ENCODE results near the gene INO80.
"Not testable (repeated sequence)": the region's sequence is repeated elsewhere in the genome, so short reads cannot be mapped to it uniquely, and the experiment has no call there.

Gene INO80

DNA sequence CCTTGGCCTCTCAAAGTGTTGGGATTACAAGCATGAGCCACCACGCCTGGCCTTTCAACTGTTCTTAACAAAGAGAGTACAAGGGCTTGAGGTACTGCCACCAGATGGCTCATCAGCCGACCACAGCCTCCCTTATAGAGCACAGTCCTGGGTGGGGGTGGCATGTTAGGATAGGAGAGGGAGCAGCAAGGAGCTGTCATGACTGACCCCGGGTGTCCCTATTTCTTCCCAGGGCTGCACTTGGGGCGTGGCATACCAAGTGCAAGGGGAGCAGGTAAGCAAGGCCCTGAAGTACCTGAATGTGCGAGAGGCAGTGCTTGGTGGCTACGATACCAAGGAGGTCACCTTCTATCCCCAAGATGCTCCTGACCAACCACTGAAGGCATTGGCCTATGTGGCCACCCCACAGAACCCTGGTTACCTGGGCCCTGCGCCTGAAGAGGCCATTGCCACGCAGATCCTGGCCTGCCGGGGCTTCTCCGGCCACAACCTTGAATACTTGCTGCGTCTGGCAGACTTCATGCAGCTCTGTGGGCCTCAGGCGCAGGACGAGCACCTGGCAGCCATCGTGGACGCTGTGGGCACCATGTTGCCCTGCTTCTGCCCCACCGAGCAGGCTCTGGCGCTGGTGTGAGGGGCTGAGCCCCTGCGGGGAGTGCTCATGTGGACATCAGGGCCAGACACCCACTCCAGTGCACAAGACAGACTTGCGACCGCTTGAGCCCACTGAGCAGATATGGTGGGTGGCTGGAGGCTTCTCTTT, 160.8 kb downstream of the INO80 start:
- H3K27ac ChIP-seq (ENCODE audit: low read depth, low read length) = peak overlapping the region; percentile 85
- no peaks in the 10 kb centered on the region for H3K27me3 ChIP-seq (ENCODE audit: control insufficient read depth, insufficient read depth, low read length)
- H3K4me1 ChIP-seq (ENCODE audit: control insufficient read depth, insufficient read depth, low read length) = peaks cover 13% of the 10 kb centered on the region
- H3K4me3 ChIP-seq (ENCODE audit: low read length) = no peak overlapping the region
- H3K9ac ChIP-seq (ENCODE audit: low read length) = no peak overlapping the region
- H3K36me3 ChIP-seq (ENCODE audit: control insufficient read depth, insufficient read depth, low read length) = no peaks in the 10 kb centered on the region

DNA sequence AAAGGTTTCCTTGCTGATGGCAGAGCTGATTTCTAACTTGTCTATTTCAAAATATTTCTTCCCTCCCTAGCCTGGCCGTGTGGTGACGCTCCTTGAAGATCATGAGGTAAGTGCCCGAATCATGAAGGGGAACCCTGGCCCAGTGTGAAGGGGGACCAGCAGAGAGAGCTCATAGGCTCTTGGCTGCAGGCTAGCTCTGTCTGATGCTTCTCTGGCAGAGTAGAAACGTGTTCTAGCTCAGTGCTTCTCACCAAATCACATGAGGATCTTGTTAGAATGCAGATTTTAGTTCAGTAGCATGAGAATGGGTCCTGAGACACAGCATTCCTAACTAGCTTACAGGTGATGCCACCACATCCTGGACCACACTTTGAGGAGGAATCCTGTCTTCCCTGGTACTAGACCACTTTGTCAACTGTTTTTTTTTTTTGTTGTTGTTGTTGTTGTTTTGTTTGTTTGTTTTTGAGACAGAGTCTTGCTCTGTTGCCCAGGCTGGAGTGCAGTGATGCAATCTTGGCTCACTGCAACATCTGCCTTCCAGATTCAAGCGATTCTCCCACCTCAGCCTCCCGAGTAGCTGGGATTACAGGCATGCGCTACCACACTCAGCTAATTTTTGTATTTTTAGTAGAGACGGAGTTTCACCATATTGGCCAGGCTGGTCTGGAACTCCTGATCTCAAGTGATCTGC, 161.8 kb downstream of the INO80 start:
- not testable (repeated sequence) for H3K9ac ChIP-seq (ENCODE audit: low read length); H3K27me3 ChIP-seq (ENCODE audit: control insufficient read depth, insufficient read depth, low read length); H3K27ac ChIP-seq (ENCODE audit: low read depth, low read length); H3K36me3 ChIP-seq (ENCODE audit: control insufficient read depth, insufficient read depth, low read length)
- peaks cover 13% of the 10 kb centered on the region for H3K4me1 ChIP-seq (ENCODE audit: control insufficient read depth, insufficient read depth, low read length)
- peak overlapping the region; percentile 87 for H3K4me3 ChIP-seq (ENCODE audit: low read length)

DNA sequence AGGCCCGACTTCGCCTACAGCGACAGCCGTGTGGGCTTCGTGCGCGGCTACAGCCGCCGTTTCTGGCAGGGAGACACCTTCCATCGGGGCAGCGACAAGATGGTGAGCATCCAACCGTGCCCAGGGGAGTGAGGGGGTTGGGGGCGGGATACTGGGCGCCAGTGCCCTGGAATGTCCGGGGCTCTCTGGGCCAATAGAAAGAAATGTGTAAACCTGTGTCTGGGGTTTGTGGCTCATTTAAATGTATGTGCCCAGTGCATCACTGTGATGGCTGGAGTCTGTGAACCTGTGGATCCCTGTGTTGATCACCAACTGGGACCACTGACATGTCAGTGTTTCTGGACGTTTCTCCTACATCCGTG, 162.4 kb downstream of the INO80 start:
- Histone ChIP-seq H3K4me1 (ENCODE audit: control insufficient read depth, insufficient read depth, low read length) (peaks cover 13% of the 10 kb centered on the region), H3K27me3 (ENCODE audit: control insufficient read depth, insufficient read depth, low read length) (no peaks in the 10 kb centered on the region), H3K27ac (ENCODE audit: low read depth, low read length) (peak overlapping the region; percentile 84), H3K36me3 (ENCODE audit: control insufficient read depth, insufficient read depth, low read length) (no peaks in the 10 kb centered on the region), H3K9ac (ENCODE audit: low read length) (peak overlapping the region; percentile 53), H3K4me3 (ENCODE audit: low read length) (peak overlapping the region; percentile 87)

DNA sequence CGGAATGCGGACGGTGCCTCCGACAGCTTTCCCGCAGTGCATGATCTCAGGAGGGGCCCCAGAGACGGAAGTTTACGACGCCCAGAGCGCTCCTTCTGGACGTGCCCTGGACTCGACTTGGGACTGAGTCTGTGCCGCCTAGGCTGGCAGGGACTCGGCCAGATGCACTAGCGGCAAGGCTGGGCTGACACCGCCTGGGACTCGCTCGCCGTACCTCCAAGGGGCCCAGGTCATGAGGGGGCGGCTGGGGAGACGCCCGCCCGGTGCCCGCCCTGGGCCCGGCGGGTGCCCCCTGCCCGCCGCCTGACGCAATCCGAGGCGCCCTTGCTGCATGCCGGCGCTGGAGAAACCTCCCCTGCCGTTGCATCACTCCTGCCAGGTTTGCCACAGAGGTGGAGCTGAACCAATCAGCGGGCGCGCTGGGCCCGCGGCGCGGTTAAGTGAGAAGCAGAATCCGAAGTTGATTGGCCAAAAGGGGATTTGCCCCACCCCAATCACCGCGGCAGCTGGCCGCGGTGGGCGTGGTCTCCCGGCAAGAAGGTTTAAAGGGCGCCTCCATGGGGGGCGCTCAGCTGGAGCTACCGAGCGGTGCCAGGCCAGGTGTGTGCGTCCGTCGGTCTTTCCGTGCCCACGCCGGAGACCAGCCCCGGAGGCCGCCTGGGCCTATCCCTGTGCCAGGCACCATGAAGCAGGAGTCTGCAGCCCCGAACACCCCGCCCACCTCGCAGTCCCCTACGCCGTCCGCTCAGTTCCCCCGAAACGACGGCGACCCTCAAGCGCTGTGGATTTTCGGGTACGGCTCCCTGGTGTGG, 163.0 kb downstream of the INO80 start, which contains the start of gene CHAC1:
Gene CHAC1, plus strand, starts transcription at position 571 of the 812 bp plus-strand sequence. Its CDS starts 113 bp downstream, at position 684.
- Histone ChIP-seq H3K9ac (ENCODE audit: low read length) (peak within 1 kb of the TSS; percentile 53), H3K4me3 (ENCODE audit: low read length) (peak within 1 kb of the TSS; percentile 87), H3K4me1 (ENCODE audit: control insufficient read depth, insufficient read depth, low read length) (peaks cover 13% of the 10 kb centered on the region), H3K27me3 (ENCODE audit: control insufficient read depth, insufficient read depth, low read length) (no peaks in the 10 kb centered on the region), H3K36me3 (ENCODE audit: control insufficient read depth, insufficient read depth, low read length) (no peaks in the 10 kb centered on the region), H3K27ac (ENCODE audit: low read depth, low read length) (peak within 1 kb of the TSS; percentile 84)

DNA sequence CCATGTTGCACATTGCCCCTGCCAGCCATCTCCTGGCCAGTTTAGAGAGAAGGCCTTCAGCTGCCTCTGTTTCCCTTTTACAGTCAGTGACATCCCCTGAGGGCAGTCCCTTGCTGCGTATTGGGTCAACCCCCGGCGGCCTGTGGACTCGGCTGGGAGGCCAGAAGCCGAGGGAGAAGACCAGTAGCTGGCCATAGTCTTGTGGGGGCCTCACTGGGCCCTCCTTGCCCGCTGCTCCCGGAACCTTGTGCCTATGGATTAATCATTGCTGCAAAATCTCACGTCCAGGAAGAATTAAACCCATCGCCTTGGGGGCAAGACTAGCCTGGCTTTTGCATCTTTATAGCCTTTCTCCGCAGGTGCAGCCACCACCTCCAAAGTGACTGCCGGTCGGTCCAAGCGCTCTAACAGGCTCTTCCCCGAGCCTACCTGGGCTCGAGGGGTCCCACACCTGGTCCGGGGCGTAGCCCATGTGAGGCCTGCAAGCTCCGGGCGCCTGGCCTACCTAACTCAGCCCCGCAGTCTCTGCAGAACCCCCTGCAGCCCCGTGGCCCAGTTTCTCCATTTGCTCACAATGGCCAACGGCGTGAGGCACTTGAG, 163.7 kb downstream of the INO80 start:
- Histone ChIP-seq H3K36me3 (ENCODE audit: control insufficient read depth, insufficient read depth, low read length) (no peaks in the 10 kb centered on the region), H3K27ac (ENCODE audit: low read depth, low read length) (peak overlapping the region; percentile 84), H3K4me3 (ENCODE audit: low read length) (peak overlapping the region; percentile 87), H3K27me3 (ENCODE audit: control insufficient read depth, insufficient read depth, low read length) (no peaks in the 10 kb centered on the region), H3K4me1 (ENCODE audit: control insufficient read depth, insufficient read depth, low read length) (peaks cover 9% of the 10 kb centered on the region), H3K9ac (ENCODE audit: low read length) (peak overlapping the region; percentile 51)

DNA sequence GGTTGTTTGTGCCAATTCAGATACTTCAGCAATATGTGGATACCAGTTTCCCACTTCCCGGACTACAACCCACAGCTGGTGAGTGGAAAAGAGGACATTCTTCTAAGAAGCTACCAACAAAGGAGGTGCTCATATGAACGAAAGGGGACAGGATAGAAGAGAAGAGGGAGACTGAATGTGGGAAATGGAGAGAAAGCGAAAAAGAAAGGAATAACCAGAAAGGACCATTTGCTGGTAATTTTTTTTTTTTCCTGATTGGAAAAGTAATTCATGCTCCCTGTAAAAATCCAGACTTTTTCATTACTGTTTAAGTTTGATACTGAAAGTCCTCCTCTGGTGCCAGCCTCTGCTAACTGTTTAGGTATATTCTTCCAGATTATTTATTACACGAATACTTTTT, 164.3 kb downstream of the INO80 start:
- no peak overlapping the region for H3K4me3 ChIP-seq (ENCODE audit: low read length)
- H3K27ac ChIP-seq (ENCODE audit: low read depth, low read length) = no peak overlapping the region
- no peak overlapping the region for H3K9ac ChIP-seq (ENCODE audit: low read length)

DNA sequence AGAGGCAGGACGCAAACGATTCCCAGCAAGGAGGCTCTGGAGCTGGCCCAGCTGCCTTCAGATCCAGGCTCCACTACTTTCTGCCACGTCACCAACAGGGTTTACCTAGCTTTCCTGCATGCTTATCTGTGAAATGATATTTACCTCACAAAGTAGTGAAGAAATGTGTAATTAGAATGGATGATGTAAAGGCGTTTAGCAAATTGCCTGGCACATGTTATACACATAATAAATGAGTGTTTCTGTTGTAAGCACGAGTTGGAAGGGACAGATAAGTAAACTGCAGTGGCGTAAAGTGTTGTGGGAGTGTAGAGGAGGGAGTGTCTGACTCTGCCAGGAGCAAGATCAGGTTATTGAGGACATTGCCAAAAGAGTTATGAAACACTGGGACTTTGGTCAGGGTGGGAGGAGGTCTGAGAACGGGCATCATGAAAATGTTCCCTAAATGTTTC, 166.3 kb downstream of the INO80 start:
- no peaks in the 10 kb centered on the region for H3K4me1 ChIP-seq (ENCODE audit: control insufficient read depth, insufficient read depth, low read length)
- H3K4me3 ChIP-seq (ENCODE audit: low read length) = no peak overlapping the region
- no peak overlapping the region for H3K9ac ChIP-seq (ENCODE audit: low read length)
- H3K27ac ChIP-seq (ENCODE audit: low read depth, low read length) = no peak overlapping the region
- H3K36me3 ChIP-seq (ENCODE audit: control insufficient read depth, insufficient read depth, low read length) = no peaks in the 10 kb centered on the region
- H3K27me3 ChIP-seq (ENCODE audit: control insufficient read depth, insufficient read depth, low read length) = no peaks in the 10 kb centered on the region

More for the DNA sequence above, 164.3 kb downstream of the INO80 start:
- H3K4me1 ChIP-seq (ENCODE audit: control insufficient read depth, insufficient read depth, low read length) = peaks cover 4% of the 10 kb centered on the region
- H3K27me3 ChIP-seq (ENCODE audit: control insufficient read depth, insufficient read depth, low read length) = no peaks in the 10 kb centered on the region
- H3K36me3 ChIP-seq (ENCODE audit: control insufficient read depth, insufficient read depth, low read length) = no peaks in the 10 kb centered on the region

DNA sequence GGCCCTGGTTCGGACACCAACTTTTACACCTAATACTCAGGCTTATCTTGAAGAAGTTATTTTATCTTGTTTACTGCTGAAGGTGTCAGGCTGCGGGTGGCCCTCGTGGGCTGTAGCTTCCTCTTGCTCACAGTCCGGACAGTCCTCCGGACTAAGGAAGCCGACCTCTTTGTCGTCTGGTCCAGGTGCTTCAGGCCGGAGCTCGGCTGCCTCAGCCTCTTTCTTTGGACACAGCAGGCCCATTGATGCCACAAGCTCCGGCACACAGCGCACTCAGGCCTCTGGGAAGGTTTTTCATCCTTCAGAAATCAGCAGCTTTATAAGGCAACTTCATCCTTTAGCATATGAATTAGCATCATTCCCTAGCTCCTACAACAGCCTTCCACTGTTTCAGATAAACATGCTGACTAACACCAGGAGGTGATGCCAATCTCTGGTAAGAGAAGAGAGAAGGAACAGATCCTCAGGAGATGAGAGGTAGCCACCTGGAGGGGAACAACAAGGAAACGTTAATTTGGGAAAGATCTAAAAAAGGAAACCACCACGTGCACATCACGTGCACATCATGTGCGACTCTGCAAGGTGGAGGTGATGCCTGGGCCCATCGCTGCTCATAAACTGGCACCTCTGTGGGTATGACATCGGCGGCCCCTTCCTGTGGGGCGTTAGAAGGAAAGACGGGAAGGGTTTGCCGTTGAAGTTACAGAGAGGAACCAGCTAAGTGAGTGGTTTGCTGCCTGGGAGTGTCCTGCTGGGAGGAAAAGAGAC, 167.2 kb downstream of the INO80 start:
- Histone ChIP-seq H3K4me1 (ENCODE audit: control insufficient read depth, insufficient read depth, low read length) (no peaks in the 10 kb centered on the region), H3K9ac (ENCODE audit: low read length) (no peak overlapping the region), H3K27me3 (ENCODE audit: control insufficient read depth, insufficient read depth, low read length) (no peaks in the 10 kb centered on the region), H3K36me3 (ENCODE audit: control insufficient read depth, insufficient read depth, low read length) (no peaks in the 10 kb centered on the region), H3K4me3 (ENCODE audit: low read length) (no peak overlapping the region), H3K27ac (ENCODE audit: low read depth, low read length) (no peak overlapping the region)

DNA sequence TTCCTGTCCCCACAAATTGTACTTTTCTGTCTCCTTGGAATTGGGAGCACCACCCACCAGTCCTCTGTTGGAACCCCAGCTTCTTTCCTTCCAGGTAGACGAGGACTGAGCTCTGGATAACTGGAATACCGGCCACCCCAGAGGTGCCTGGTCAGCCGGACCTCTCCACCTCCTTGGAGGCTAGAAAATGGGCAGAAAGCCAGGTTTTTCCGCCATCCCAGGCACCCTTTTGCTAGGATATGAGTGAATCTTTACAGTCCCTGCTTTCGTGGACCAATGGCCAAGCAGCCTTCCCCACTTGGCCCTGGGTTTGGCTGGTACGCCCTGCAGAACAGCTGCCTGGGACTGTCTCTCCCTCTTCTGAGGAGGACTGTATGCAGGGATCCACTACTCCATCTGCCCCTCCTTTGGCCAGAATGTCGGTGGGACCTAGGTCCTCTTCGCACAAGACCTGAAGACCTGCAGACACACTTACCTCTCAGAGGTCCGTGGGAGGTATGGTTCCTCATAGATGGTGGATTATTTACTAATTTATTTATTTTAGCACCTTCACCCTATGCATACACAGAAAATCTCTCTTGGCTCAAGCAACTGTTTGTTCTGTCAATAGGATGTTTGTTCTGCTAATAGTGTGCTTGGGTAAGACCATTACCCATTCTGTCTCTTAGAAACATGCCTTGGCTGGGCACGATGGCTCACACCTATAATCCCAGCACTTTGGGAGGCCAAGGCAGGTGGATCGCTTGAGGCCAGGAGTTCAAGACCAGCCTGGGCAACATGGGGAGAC, 171.4 kb downstream of the INO80 start:
- no peak overlapping the region for H3K9ac ChIP-seq (ENCODE audit: low read length)
- H3K36me3 ChIP-seq (ENCODE audit: control insufficient read depth, insufficient read depth, low read length) = no peaks in the 10 kb centered on the region
- H3K4me3 ChIP-seq (ENCODE audit: low read length) = no peak overlapping the region
- no peaks in the 10 kb centered on the region for H3K27me3 ChIP-seq (ENCODE audit: control insufficient read depth, insufficient read depth, low read length)
- H3K4me1 ChIP-seq (ENCODE audit: control insufficient read depth, insufficient read depth, low read length) = no peaks in the 10 kb centered on the region
- no peak overlapping the region for H3K27ac ChIP-seq (ENCODE audit: low read depth, low read length)

DNA sequence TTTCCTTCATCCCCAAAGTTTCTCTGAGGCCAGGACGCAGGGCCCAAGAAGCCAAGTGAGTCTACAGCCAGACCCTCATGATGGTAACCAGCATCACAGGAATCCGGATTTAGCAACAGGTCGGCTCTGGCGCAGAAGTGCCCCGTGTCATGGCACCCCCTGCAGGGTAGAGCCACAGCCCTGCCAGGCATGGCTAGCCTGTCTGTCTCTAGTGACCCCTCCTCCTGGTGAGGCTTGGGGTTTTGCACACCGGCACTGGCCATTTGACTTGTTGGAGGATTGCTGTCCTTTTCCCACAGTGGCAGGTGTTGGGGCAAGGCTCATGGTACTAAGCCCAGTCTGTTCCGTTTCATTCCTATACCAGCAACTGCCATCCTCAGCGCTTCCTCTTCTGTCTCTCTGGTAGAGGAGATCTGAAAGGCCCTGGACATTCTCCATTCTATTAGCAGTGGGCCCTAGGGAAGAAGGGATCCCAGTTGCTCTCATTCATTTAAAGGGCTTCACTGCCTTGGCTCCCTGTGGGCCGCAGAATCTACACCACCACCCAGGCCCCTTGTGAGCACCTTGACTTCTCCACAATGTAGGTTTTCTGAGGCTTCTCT, 172.2 kb downstream of the INO80 start:
- H3K27me3 ChIP-seq (ENCODE audit: control insufficient read depth, insufficient read depth, low read length) = no peaks in the 10 kb centered on the region
- no peak overlapping the region for H3K27ac ChIP-seq (ENCODE audit: low read depth, low read length)
- H3K36me3 ChIP-seq (ENCODE audit: control insufficient read depth, insufficient read depth, low read length) = no peaks in the 10 kb centered on the region
- H3K4me1 ChIP-seq (ENCODE audit: control insufficient read depth, insufficient read depth, low read length) = no peaks in the 10 kb centered on the region
- no peak overlapping the region for H3K9ac ChIP-seq (ENCODE audit: low read length)
- H3K4me3 ChIP-seq (ENCODE audit: low read length) = no peak overlapping the region

DNA sequence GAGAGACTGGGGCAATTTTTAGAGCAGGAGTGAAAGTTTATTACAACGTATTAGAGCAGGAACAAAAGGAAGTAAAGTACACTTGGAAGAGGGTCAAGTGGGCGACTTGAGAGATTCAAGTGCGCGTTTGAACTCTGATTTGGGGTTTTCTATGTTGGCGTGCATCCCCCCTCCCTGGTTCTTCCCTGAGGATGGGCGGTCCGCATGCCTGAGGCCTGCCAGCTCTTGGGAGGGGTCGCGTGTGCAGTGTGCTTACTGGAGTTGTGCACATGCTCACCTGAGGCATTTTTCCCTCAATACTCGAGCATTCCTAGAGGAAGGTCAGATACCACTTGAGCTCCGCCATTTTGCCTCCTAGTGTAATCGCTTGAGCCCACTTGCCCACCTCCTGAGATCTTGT, 173.2 kb downstream of the INO80 start:
- Histone ChIP-seq H3K9ac (ENCODE audit: low read length) (no peak overlapping the region), H3K4me3 (ENCODE audit: low read length) (peak overlapping the region; percentile 52), H3K4me1 (ENCODE audit: control insufficient read depth, insufficient read depth, low read length) (no peaks in the 10 kb centered on the region), H3K27ac (ENCODE audit: low read depth, low read length) (no peak overlapping the region), H3K36me3 (ENCODE audit: control insufficient read depth, insufficient read depth, low read length) (no peaks in the 10 kb centered on the region), H3K27me3 (ENCODE audit: control insufficient read depth, insufficient read depth, low read length) (no peaks in the 10 kb centered on the region)

All from rectal smooth muscle tissue (tissue), 1 donor.